Stimulated activated CD8-positive, alpha-beta memory T cell treated with anti-CD3 and anti-CD28 coated beads, Interleukin-7, amount 100 ng/mL, for 1 hour (primary cell): ENCODE data around the gene NOX4.

Experiments used
- DNase-seq, 2 donors: peaks; one replicate each; pipeline ENCODE4 v3.0.0-alpha.2; 2020; ENCODE audit warnings: low read depth in 2 of 2

NOX4 gene

GRCh38 chr11:89490981-89491690, at the start of gene NOX4:
Gene NOX4, minus strand, starts transcription at chr11:89491375. Its CDS starts 129 bp downstream, at chr11:89491246.
- DNase-seq: no peak

- DNase-seq: no peak
These were observed 49.7 kb upstream of the NOX4 start for GRCh38 chr11:89540826-89541225.

- DNase-seq: no peak
These were observed 46.8 kb upstream of the NOX4 start for GRCh38 chr11:89537936-89538335.

- no peak for DNase-seq
These were observed 45.8 kb upstream of the NOX4 start for GRCh38 chr11:89536926-89537325.

GRCh38 chr11:89535221-89535620, 44.0 kb upstream of the NOX4 start:
- DNase-seq: no peak

- no peak for DNase-seq
These were observed 38.6 kb upstream of the NOX4 start for GRCh38 chr11:89529626-89530380.

GRCh38 chr11:89521792-89522191, 30.6 kb upstream of the NOX4 start:
- DNase-seq: no peak

- no peak for DNase-seq
These were observed 30.1 kb upstream of the NOX4 start for GRCh38 chr11:89521294-89521693.

- no peak for DNase-seq
These were observed 25.3 kb upstream of the NOX4 start for GRCh38 chr11:89516496-89516895.

- DNase-seq: no peak
These were observed 17.4 kb upstream of the NOX4 start for GRCh38 chr11:89508544-89508943.

GRCh38 chr11:89504270-89504669, 13.1 kb upstream of the NOX4 start:
- DNase-seq: no peak

- no peak for DNase-seq
These were observed 12.2 kb upstream of the NOX4 start for GRCh38 chr11:89503422-89503821.

GRCh38 chr11:89502301-89502700, 11.1 kb upstream of the NOX4 start:
- DNase-seq: no peak

- no peak for DNase-seq
These were observed 9.2 kb upstream of the NOX4 start for GRCh38 chr11:89500336-89500735.

GRCh38 chr11:89498845-89499448, 7.8 kb upstream of the NOX4 start:
- no peak for DNase-seq

GRCh38 chr11:89495951-89496350, 4.8 kb upstream of the NOX4 start:
- no peak for DNase-seq

- no peak for DNase-seq
These were observed 2.3 kb upstream of the NOX4 start for GRCh38 chr11:89493431-89493830.

- DNase-seq: no peak
These were observed 584 bp downstream of the NOX4 start for GRCh38 chr11:89490602-89490980.

- DNase-seq: no peak
These were observed 1.2 kb downstream of the NOX4 start for GRCh38 chr11:89489930-89490329.

GRCh38 chr11:89487016-89487415, 4.2 kb downstream of the NOX4 start:
- no peak for DNase-seq

- DNase-seq: no peak
These were observed 6.3 kb downstream of the NOX4 start for GRCh38 chr11:89484896-89485295.

- DNase-seq: no peak
These were observed 14.0 kb downstream of the NOX4 start for GRCh38 chr11:89477175-89477574.

GRCh38 chr11:89463266-89463780, 27.9 kb downstream of the NOX4 start:
- no peak for DNase-seq
